ENCODE results near the gene NFATC1.
A peak's percentile ranks its signal among the peaks of the same experiment; 100 is the strongest.

Gene NFATC1

GRCh38 chr18:79422783-79423165 lies 27.0 kb downstream of the NFATC1 start:
- no peak overlapping the region for H3K9ac ChIP-seq (ENCODE audit: insufficient read length, low read depth)
- H3K36me3 ChIP-seq (ENCODE audit: insufficient read depth, insufficient read length, low read length) = peaks cover 35% of the 10 kb centered on the region
- H3K4me1 ChIP-seq (ENCODE audit: insufficient read depth, insufficient read length) = peaks cover 13% of the 10 kb centered on the region
- H3K4me3 ChIP-seq (ENCODE audit: insufficient read length, low read depth) = no peak overlapping the region
- no peak for DNase-seq (ENCODE audit: low read depth, low spot score)
- H3K27me3 ChIP-seq (ENCODE audit: insufficient read depth, insufficient read length) = no peaks in the 10 kb centered on the region
- TF ChIP-seq YY1 (IDR thresholded peaks at IDR 0.05; ENCODE audit: insufficient read depth, insufficient read length) (no peak), ZNF274 (IDR thresholded peaks at IDR 0.05; ENCODE audit: low read depth, low read length) (no peak), SUZ12 (IDR thresholded peaks at IDR 0.05; ENCODE audit: extremely low read depth, insufficient read depth, insufficient read length) (no peak)
- H3K9me3 ChIP-seq (ENCODE audit: insufficient read depth, low read length) = no peaks in the 10 kb centered on the region

- Histone ChIP-seq H3K9ac (ENCODE audit: insufficient read length, low read depth) (no peak overlapping the region), H3K4me1 (ENCODE audit: insufficient read depth, insufficient read length) (peaks cover 13% of the 10 kb centered on the region), H3K4me3 (ENCODE audit: insufficient read length, low read depth) (no peak overlapping the region), H3K36me3 (ENCODE audit: insufficient read depth, insufficient read length, low read length) (peaks cover 32% of the 10 kb centered on the region), H3K27me3 (ENCODE audit: insufficient read depth, insufficient read length) (no peaks in the 10 kb centered on the region), H3K9me3 (ENCODE audit: insufficient read depth, low read length) (no peaks in the 10 kb centered on the region)
- DNase-seq (ENCODE audit: low read depth, low spot score) = no peak
- no peak for TF ChIP-seq SUZ12 (IDR thresholded peaks at IDR 0.05; ENCODE audit: extremely low read depth, insufficient read depth, insufficient read length)
- TF ChIP-seq YY1 (IDR thresholded peaks at IDR 0.05; ENCODE audit: insufficient read depth, insufficient read length) = no peak
- no peak for TF ChIP-seq ZNF274 (IDR thresholded peaks at IDR 0.05; ENCODE audit: low read depth, low read length)
These were observed 27.7 kb downstream of the NFATC1 start for GRCh38 chr18:79423211-79424007.

GRCh38 chr18:79424008-79424565 lies 28.4 kb downstream of the NFATC1 start:
- Histone ChIP-seq H3K9ac (ENCODE audit: insufficient read length, low read depth) (peak overlapping the region; percentile 21), H3K27me3 (ENCODE audit: insufficient read depth, insufficient read length) (no peaks in the 10 kb centered on the region), H3K9me3 (ENCODE audit: insufficient read depth, low read length) (no peaks in the 10 kb centered on the region), H3K4me3 (ENCODE audit: insufficient read length, low read depth) (no peak overlapping the region), H3K4me1 (ENCODE audit: insufficient read depth, insufficient read length) (peaks cover 13% of the 10 kb centered on the region), H3K36me3 (ENCODE audit: insufficient read depth, insufficient read length, low read length) (peaks cover 30% of the 10 kb centered on the region)
- DNase-seq (ENCODE audit: low read depth, low spot score) = no peak
- no peak for TF ChIP-seq ZNF274 (IDR thresholded peaks at IDR 0.05; ENCODE audit: low read depth, low read length)
- no peak for TF ChIP-seq SUZ12 (IDR thresholded peaks at IDR 0.05; ENCODE audit: extremely low read depth, insufficient read depth, insufficient read length)
- TF ChIP-seq YY1 (IDR thresholded peaks at IDR 0.05; ENCODE audit: insufficient read depth, insufficient read length) = no peak

DNA sequence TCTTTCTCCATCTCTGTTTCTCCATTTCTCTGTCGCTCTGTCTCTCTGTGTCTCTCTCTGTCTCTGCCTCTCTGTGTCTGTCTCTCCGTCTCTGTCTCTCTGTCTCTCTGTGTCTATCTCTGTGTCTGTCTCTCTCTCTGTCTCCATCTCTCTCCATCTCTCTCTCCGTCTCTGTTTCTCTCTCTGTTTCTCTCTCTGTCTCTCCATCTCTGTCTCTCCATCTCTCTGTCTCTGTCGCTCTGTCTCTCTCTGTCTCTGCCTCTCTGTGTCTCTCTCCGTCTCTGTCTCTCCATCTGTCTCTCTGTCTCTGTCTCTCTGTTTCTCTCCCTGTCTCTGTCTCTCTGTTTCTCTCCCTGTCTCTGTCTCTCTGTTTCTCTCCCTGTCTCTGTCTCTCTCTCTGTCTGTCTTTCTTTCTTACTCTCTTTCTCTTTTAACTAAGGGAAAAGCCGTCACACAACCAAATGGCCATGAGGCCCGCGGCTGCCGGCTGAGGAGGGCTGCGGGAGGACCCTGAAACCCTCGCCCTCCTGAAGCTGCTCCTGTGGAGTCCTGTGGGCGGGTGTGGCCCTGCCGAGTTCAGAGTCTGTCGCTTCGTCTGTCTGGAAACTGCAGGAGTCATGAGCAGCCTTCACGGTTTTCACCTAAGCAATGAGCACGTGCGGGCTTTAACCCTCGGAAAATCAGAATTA lies 29.3 kb downstream of the NFATC1 start:
- Histone ChIP-seq H3K4me3 (ENCODE audit: insufficient read length, low read depth) (no peak overlapping the region), H3K9ac (ENCODE audit: insufficient read length, low read depth) (no peak overlapping the region), H3K27me3 (ENCODE audit: insufficient read depth, insufficient read length) (no peaks in the 10 kb centered on the region), H3K36me3 (ENCODE audit: insufficient read depth, insufficient read length, low read length) (peaks cover 29% of the 10 kb centered on the region), H3K4me1 (ENCODE audit: insufficient read depth, insufficient read length) (peaks cover 13% of the 10 kb centered on the region), H3K9me3 (ENCODE audit: insufficient read depth, low read length) (no peaks in the 10 kb centered on the region)
- no peak for DNase-seq (ENCODE audit: low read depth, low spot score)
- TF ChIP-seq ZNF274 (IDR thresholded peaks at IDR 0.05; ENCODE audit: low read depth, low read length) (no peak), SUZ12 (IDR thresholded peaks at IDR 0.05; ENCODE audit: extremely low read depth, insufficient read depth, insufficient read length) (no peak), YY1 (IDR thresholded peaks at IDR 0.05; ENCODE audit: insufficient read depth, insufficient read length) (no peak)

- peaks cover 13% of the 10 kb centered on the region for H3K4me1 ChIP-seq (ENCODE audit: insufficient read depth, insufficient read length)
- no peak overlapping the region for H3K4me3 ChIP-seq (ENCODE audit: insufficient read length, low read depth)
- no peak for DNase-seq (ENCODE audit: low read depth, low spot score)
- H3K9me3 ChIP-seq (ENCODE audit: insufficient read depth, low read length) = no peaks in the 10 kb centered on the region
- no peaks in the 10 kb centered on the region for H3K27me3 ChIP-seq (ENCODE audit: insufficient read depth, insufficient read length)
- peaks cover 24% of the 10 kb centered on the region for H3K36me3 ChIP-seq (ENCODE audit: insufficient read depth, insufficient read length, low read length)
- H3K9ac ChIP-seq (ENCODE audit: insufficient read length, low read depth) = no peak overlapping the region
- no peak for TF ChIP-seq YY1 (IDR thresholded peaks at IDR 0.05; ENCODE audit: insufficient read depth, insufficient read length)
- TF ChIP-seq ZNF274 (IDR thresholded peaks at IDR 0.05; ENCODE audit: low read depth, low read length) = no peak
- TF ChIP-seq SUZ12 (IDR thresholded peaks at IDR 0.05; ENCODE audit: extremely low read depth, insufficient read depth, insufficient read length) = no peak
These were observed 29.8 kb downstream of the NFATC1 start for GRCh38 chr18:79425569-79425886.

DNA sequence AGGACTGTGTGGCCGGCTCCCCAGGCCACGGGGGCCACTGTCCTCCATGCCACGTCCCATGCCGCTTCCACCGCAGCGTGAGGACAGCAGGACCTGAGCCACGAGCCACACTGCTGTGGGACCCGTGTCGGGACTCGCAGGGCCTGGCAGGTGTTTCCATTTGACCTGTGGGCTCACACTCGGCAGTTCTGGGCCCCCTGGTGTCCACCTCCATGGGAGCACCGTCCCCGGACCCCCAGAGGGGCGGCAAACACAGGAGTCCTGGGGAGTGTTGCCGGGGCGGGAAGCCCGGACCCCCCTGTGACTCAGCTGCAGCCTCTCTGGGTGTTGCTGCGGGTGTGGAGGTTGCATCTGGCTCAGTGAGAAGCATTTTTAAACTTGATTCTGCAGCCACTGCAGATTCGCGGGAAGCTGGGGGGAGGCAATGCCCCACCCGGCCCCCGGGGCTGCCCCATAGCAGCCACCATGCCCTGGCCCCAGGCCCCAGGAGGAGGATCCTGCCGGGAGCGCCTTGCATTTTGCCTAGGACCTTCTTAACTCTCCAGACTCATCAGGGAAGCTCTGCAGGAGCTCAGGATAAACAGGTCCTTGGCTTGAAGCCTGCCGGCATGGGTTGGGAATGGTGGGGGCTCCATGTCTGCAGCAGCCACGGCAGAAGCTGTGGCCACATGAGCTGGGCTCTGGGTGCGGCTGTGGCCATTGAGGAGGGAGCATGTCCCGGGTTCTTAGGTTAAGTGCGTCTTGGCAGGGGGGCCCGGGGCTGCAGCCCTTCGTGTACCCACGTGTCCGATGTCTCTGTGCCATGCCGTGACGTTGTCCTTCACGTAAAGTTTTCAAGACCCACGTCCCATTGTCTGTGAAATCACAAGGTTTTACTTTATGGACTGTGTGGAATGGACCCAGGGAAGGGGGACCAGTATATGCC lies 30.9 kb downstream of the NFATC1 start:
- no peak overlapping the region for H3K4me3 ChIP-seq (ENCODE audit: insufficient read length, low read depth)
- H3K36me3 ChIP-seq (ENCODE audit: insufficient read depth, insufficient read length, low read length) = peaks cover 12% of the 10 kb centered on the region
- H3K27me3 ChIP-seq (ENCODE audit: insufficient read depth, insufficient read length) = no peaks in the 10 kb centered on the region
- no peaks in the 10 kb centered on the region for H3K9me3 ChIP-seq (ENCODE audit: insufficient read depth, low read length)
- TF ChIP-seq YY1 (IDR thresholded peaks at IDR 0.05; ENCODE audit: insufficient read depth, insufficient read length) (no peak), SUZ12 (IDR thresholded peaks at IDR 0.05; ENCODE audit: extremely low read depth, insufficient read depth, insufficient read length) (no peak)
- H3K4me1 ChIP-seq (ENCODE audit: insufficient read depth, insufficient read length) = peaks cover 13% of the 10 kb centered on the region
- peak overlapping the region; percentile 56 for H3K9ac ChIP-seq (ENCODE audit: insufficient read length, low read depth)
- no peak for DNase-seq (ENCODE audit: low read depth, low spot score)

Measured in NT2/D1 (cell line).